Subcutaneous adipose tissue (tissue), 4 donors: Measurements from ENCODE around the gene ADAT1. TPM values are rescaled to one million over a fixed set of nuclear protein-coding genes. Genes with fewer than 3 reads are reported as not detected.

Source experiments
- CTCF ChIP-seq: fragments of 450-650 bp; IDR thresholded peaks from one replicate; pipeline ENCODE4 v1.5.1; 2016; ENCODE audit warnings: low read depth, mild to moderate bottlenecking, control low read depth, antibody characterized with exemption, moderate library complexity
- total RNA-seq, 4 donors: library from RNA; depleted of rRNA; stranded (reverse); fragments of >200 nt; gene quantifications; one replicate each; pipeline ENCODE4 v1.1.0, GENCODE V29; 2016

The ADAT1 gene
- total RNA-seq, 4 donors from 2014 or later: 31.3 to 57.1 (median 41.7) TPM

GRCh38 chr16:75603241-75603640 is 19.8 kb downstream of the ADAT1 start:
- no peak for TF ChIP-seq CTCF

- no peak for TF ChIP-seq CTCF
Measured at GRCh38 chr16:75599452-75600277, 23.4 kb downstream of the ADAT1 start.

- no peak for TF ChIP-seq CTCF
Measured at GRCh38 chr16:75593825-75594820, 29.0 kb downstream of the ADAT1 start.

GRCh38 chr16:75593308-75593707 is 29.8 kb downstream of the ADAT1 start:
- TF ChIP-seq CTCF: no peak

- TF ChIP-seq CTCF: no peak
Measured at GRCh38 chr16:75590920-75591843, 31.9 kb downstream of the ADAT1 start.

- no peak for TF ChIP-seq CTCF
Measured at GRCh38 chr16:75589306-75589705, 33.8 kb downstream of the ADAT1 start.
